Muscle layer of duodenum (tissue), 2 donors: ENCODE results near the gene MST1.

Experiments
- H3K27ac ChIP-seq: one replicate; pipeline ENCODE4 v1.7.0; 2013; ENCODE audit warnings: mild to moderate bottlenecking, low read length
- H3K27me3 ChIP-seq: one replicate; pipeline ENCODE4 v1.7.0; 2013; ENCODE audit warnings: low read depth, mild to moderate bottlenecking, control low read depth, low read length
- H3K36me3 ChIP-seq, 2 donors: one replicate each; pipeline ENCODE4 v1.7.0; 2013; ENCODE audit warnings: low read length in 2 of 2, control low read depth in 1 of 2, mild to moderate bottlenecking in 1 of 2; ENCODE audit not compliant: insufficient read depth in 2 of 2, control insufficient read depth in 1 of 2
- H3K4me1 ChIP-seq, 2 donors: one replicate each; pipeline ENCODE4 v1.7.0; 2013; ENCODE audit warnings: low read length in 2 of 2, mild to moderate bottlenecking in 2 of 2, control low read depth in 1 of 2, moderate library complexity in 1 of 2; ENCODE audit not compliant: insufficient read depth in 2 of 2, control insufficient read depth in 1 of 2
- H3K4me3 ChIP-seq, 2 donors: one replicate each; pipeline ENCODE4 v1.7.0; 2013; ENCODE audit warnings: low read length in 2 of 2, low read depth in 1 of 2, mild to moderate bottlenecking in 1 of 2
- H3K9me3 ChIP-seq, 2 donors: one replicate each; pipeline ENCODE4 v1.7.0; 2013; ENCODE audit warnings: low read length in 2 of 2, control low read depth in 1 of 2, mild to moderate bottlenecking in 1 of 2; ENCODE audit not compliant: control insufficient read depth in 1 of 2
- donor health status: healthy.

The MST1 gene

DNA sequence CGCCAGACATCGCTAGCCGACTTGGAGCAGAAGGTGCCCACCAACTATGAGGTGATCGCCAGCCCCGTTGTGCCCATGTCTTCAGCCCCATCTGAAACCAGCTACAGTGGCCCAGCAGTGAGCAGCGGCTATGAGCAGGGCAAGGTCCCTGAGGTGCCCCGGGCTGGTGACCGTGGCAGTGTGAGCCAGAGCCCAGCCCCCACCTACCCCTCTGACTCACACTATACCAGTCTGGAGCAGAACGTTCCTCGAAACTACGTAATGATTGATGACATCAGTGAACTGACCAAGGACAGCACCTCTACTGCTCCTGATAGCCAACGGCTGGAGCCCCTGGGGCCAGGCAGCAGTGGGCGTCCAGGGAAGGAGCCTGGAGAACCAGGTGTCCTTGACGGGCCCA, 28.0 kb downstream of the MST1 start:
- no peak overlapping the region for H3K4me3 ChIP-seq
- H3K27ac ChIP-seq = no peak overlapping the region
- H3K27me3 ChIP-seq = no peaks in the 10 kb centered on the region
- H3K4me1 ChIP-seq = peaks cover 0 to 5% of the 10 kb centered on the region in 2 donors
- H3K36me3 ChIP-seq = no peaks in the 10 kb centered on the region
- no peaks in the 10 kb centered on the region for H3K9me3 ChIP-seq

DNA sequence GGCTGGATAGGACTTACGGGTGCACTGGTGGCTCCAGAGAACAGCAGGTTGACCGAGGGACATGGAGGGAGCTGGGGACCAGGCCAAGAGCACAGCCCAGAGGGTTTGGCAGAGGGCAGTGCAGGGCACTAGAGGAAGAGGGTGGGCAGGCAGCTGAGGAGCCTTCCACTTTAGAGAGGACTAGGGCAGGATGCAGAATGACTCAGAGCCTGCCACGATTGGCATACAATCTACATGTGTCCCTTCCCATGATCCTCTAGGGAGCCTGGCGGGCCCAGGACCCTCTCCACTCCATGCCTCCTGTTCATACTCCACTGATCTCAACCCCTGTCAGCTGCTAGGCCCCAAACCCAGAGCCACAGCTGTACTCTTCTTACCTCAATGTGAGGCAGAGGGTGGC, 29.5 kb downstream of the MST1 start:
- Histone ChIP-seq H3K4me3 (no peak overlapping the region), H3K27ac (no peak overlapping the region), H3K27me3 (no peaks in the 10 kb centered on the region), H3K36me3 (no peaks in the 10 kb centered on the region), H3K4me1 (peaks cover 0 to 5% of the 10 kb centered on the region in 2 donors), H3K9me3 (no peaks in the 10 kb centered on the region)

DNA sequence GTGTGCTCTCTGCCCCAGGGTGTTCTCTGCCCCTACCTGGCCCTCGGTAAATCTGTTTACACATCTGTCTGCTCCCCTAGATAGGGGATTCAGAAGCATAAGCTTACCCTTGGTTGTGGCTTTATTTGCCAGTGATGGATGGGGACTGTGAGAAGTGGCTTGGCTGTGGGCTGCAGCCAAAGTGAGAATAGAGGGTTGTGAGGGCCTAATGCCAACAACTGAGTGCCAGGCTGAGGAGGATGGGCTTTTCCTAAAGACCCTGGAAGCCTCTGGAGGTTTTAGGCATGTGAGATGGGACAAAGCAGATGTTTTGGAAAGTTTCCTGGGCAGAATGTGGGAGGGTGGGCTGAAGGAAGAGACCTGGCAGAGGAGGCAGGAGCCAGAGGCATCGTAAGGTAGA, 30.6 kb downstream of the MST1 start:
- peaks cover 0 to 5% of the 10 kb centered on the region in 2 donors for H3K4me1 ChIP-seq
- H3K4me3 ChIP-seq = no peak overlapping the region
- no peaks in the 10 kb centered on the region for H3K9me3 ChIP-seq
- H3K27ac ChIP-seq = no peak overlapping the region
- H3K27me3 ChIP-seq = no peaks in the 10 kb centered on the region
- no peaks in the 10 kb centered on the region for H3K36me3 ChIP-seq

DNA sequence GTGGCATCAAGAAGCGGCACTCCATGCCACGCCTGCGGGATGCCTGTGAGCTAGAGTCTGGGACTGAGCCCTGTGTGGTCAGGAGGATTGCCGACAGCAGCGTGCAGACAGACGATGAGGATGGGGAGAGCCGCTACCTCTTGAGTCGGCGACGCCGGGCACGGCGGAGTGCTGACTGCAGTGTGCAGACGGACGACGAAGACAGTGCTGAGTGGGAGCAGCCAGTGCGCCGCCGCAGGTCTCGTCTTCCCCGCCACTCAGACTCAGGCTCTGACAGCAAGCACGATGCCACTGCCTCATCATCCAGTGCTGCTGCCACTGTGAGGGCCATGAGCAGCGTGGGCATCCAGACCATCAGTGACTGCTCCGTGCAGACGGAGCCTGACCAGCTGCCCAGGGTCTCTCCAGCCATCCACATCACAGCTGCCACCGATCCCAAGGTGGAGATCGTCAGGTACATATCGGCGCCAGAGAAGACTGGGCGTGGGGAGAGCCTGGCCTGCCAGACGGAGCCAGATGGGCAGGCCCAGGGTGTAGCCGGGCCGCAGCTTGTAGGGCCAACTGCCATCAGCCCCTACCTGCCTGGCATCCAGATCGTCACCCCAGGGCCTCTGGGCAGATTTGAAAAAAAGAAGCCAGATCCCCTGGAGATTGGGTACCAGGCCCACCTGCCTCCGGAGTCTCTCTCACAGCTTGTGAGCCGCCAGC, 31.9 kb downstream of the MST1 start:
- H3K36me3 ChIP-seq = no peaks in the 10 kb centered on the region
- peaks cover 0 to 5% of the 10 kb centered on the region in 2 donors for H3K4me1 ChIP-seq
- H3K27me3 ChIP-seq = no peaks in the 10 kb centered on the region
- no peak overlapping the region for H3K4me3 ChIP-seq
- no peaks in the 10 kb centered on the region for H3K9me3 ChIP-seq
- no peak overlapping the region for H3K27ac ChIP-seq

DNA sequence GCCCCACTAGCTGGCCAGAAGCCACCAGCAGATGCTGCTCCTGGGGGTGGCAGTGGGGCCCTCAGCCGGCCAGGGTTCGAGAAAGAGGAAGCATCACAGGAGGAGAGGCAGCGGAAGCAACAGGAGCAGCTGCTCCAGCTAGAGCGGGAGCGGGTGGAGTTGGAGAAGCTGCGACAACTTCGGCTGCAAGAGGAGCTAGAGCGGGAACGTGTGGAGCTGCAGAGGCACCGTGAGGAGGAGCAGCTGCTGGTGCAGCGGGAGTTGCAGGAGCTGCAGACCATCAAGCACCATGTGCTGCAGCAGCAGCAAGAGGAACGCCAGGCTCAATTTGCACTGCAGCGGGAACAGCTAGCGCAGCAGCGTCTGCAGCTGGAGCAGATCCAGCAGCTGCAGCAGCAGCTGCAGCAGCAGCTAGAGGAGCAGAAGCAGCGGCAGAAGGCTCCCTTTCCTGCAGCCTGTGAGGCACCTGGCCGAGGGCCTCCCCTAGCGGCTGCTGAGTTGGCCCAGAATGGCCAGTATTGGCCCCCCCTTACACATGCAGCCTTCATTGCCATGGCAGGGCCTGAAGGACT, 32.6 kb downstream of the MST1 start:
- no peaks in the 10 kb centered on the region for H3K9me3 ChIP-seq
- no peak overlapping the region for H3K27ac ChIP-seq
- H3K36me3 ChIP-seq = no peaks in the 10 kb centered on the region
- no peak overlapping the region for H3K4me3 ChIP-seq
- H3K27me3 ChIP-seq = no peaks in the 10 kb centered on the region
- peaks cover 0 to 5% of the 10 kb centered on the region in 2 donors for H3K4me1 ChIP-seq

DNA sequence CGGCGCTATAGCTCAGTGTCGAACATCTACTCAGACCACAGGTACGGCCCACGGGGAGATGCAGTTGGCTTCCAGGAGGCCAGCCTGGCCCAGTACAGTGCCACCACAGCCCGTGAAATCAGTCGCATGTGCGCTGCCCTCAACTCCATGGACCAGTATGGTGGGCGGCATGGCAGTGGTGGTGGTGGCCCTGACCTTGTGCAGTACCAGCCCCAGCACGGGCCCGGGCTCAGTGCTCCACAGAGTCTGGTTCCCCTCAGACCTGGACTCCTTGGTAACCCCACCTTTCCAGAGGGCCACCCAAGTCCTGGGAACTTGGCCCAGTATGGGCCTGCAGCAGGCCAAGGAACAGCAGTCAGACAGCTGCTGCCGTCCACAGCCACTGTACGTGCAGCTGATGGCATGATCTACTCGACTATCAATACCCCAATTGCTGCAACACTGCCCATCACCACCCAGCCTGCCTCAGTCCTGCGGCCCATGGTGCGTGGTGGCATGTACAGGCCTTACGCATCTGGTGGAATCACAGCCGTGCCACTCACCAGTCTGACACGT, 33.5 kb downstream of the MST1 start:
- H3K4me1 ChIP-seq = peaks cover 0 to 5% of the 10 kb centered on the region in 2 donors
- no peak overlapping the region for H3K27ac ChIP-seq

DNA sequence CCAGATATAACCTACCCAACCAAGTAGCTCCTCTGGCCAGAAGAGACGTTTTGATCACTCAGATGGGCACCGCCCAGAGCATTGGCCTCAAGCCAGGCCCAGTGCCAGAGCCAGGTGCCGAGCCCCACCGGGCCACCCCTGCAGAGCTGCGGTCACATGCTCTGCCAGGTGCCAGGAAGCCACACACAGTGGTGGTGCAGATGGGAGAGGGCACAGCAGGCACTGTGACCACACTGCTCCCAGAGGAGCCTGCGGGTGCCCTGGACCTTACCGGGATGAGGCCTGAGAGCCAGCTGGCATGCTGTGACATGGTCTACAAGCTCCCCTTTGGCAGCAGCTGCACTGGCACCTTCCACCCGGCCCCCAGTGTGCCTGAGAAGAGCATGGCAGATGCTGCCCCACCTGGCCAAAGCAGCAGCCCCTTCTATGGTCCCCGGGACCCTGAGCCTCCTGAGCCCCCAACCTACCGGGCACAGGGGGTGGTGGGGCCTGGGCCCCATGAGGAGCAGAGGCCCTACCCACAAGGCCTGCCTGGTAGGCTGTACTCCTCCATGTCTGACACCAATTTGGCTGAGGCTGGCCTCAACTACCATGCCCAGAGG, 34.2 kb downstream of the MST1 start:
- H3K4me1 ChIP-seq = peaks cover 0 to 5% of the 10 kb centered on the region in 2 donors
- no peaks in the 10 kb centered on the region for H3K9me3 ChIP-seq
- H3K27me3 ChIP-seq = no peaks in the 10 kb centered on the region
- H3K36me3 ChIP-seq = no peaks in the 10 kb centered on the region
- H3K27ac ChIP-seq = no peak overlapping the region
- no peak overlapping the region for H3K4me3 ChIP-seq

More for the DNA sequence above, 33.5 kb downstream of the MST1 start:
- Histone ChIP-seq H3K4me3 (no peak overlapping the region), H3K9me3 (no peaks in the 10 kb centered on the region), H3K27me3 (no peaks in the 10 kb centered on the region), H3K36me3 (no peaks in the 10 kb centered on the region)

DNA sequence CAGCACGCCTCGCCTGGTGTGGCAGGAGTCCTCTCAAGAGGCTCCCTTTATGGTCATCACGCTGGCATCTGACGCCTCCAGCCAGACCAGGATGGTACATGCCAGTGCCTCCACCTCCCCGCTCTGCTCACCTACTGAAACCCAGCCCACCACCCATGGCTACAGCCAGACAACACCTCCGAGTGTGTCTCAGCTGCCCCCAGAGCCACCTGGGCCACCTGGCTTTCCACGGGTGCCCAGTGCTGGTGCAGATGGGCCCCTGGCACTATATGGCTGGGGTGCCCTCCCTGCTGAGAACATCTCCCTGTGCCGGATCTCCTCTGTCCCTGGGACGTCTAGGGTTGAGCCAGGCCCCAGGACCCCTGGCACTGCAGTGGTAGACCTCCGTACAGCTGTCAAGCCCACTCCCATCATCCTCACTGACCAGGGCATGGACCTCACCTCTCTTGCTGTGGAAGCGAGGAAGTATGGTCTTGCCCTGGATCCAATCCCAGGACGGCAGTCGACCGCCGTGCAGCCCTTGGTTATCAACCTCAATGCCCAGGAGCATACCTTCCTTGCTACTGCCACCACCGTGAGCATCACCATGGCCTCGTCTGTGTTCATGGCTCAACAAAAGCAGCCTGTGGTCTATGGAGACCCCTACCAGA, 35.0 kb downstream of the MST1 start:
- Histone ChIP-seq H3K27ac (no peak overlapping the region), H3K4me3 (no peak overlapping the region), H3K27me3 (no peaks in the 10 kb centered on the region), H3K9me3 (no peaks in the 10 kb centered on the region), H3K4me1 (peaks cover 0 to 5% of the 10 kb centered on the region in 2 donors), H3K36me3 (no peaks in the 10 kb centered on the region)

DNA sequence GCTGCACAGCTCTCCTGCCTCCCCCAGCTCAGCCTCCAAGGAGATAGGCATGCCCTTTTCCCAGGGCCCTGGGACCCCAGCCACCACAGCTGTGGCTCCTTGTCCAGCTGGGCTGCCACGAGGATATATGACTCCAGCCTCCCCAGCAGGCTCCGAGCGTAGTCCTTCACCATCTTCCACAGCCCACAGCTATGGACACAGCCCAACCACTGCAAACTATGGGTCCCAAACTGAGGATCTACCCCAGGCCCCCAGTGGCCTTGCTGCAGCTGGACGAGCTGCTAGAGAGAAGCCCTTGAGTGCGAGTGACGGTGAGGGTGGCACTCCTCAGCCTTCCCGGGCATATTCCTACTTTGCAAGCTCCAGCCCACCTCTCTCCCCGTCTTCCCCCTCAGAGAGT, 35.7 kb downstream of the MST1 start:
- H3K4me1 ChIP-seq = peaks cover 0 to 5% of the 10 kb centered on the region in 2 donors
- H3K27ac ChIP-seq = no peak overlapping the region
- H3K4me3 ChIP-seq = no peak overlapping the region
- no peaks in the 10 kb centered on the region for H3K9me3 ChIP-seq
- H3K27me3 ChIP-seq = no peaks in the 10 kb centered on the region
- H3K36me3 ChIP-seq = no peaks in the 10 kb centered on the region

DNA sequence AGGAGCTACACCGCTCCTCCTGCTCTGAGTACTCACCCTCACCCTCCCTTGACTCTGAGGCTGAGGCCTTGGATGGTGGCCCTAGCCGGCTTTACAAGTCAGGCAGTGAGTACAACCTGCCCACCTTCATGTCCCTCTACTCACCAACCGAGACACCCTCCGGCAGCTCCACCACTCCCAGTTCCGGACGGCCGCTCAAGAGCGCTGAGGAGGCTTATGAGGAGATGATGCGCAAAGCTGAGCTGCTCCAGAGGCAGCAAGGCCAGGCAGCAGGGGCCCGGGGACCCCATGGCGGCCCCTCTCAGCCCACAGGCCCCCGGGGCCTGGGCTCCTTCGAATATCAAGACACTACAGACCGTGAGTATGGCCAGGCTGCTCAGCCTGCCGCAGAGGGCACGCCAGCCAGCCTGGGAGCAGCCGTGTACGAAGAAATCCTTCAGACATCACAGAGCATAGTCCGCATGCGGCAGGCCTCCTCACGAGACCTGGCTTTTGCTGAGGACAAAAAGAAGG, 36.3 kb downstream of the MST1 start:
- H3K9me3 ChIP-seq = no peaks in the 10 kb centered on the region
- no peaks in the 10 kb centered on the region for H3K27me3 ChIP-seq
- peaks cover 0 to 5% of the 10 kb centered on the region in 2 donors for H3K4me1 ChIP-seq
- H3K27ac ChIP-seq = no peak overlapping the region
- H3K4me3 ChIP-seq = no peak overlapping the region
- no peaks in the 10 kb centered on the region for H3K36me3 ChIP-seq
